Breast epithelium (tissue), 4 donors: Measurements from ENCODE around the gene POLG2. TPM values are rescaled to one million over a fixed set of nuclear protein-coding genes. Genes with fewer than 3 reads are reported as not detected.

Source experiments
- DNase-seq, 2 donors: peaks; one replicate each; pipeline ENCODE4 v3.0.0-alpha.2; 2019; ENCODE audit warnings: low spot score in 2 of 2
- H3K27ac ChIP-seq, 2 donors: fragments of 200-600 bp; sonication (generic) in 1 of 2; one replicate each; pipeline ENCODE4 v1.5.1; 2016 to 2019; ENCODE audit warnings: mild to moderate bottlenecking in 1 of 2
- H3K27me3 ChIP-seq, 2 donors: fragments of 200-600 bp; sonication (generic) in 1 of 2; one replicate each; pipeline versions ENCODE4 v1.5.1 to v1.6.0; 2017 to 2019; ENCODE audit warnings: control low read depth in 1 of 2, mild to moderate bottlenecking in 1 of 2
- H3K36me3 ChIP-seq: fragments of 200-600 bp; one replicate; pipeline ENCODE4 v1.5.1; 2019
- H3K4me1 ChIP-seq, 2 donors: fragments of 200-600 bp; sonication (generic); one replicate each; pipeline ENCODE4 v1.5.1; 2016 to 2019; ENCODE audit warnings: control low read depth in 1 of 2
- H3K4me3 ChIP-seq, 3 donors: fragments of 200-600 bp; sonication (generic); 1 replicate in 2 of 3; 2 replicates in 1 of 3; pipeline ENCODE4 v1.5.1; 2016 to 2019; ENCODE audit warnings: mild to moderate bottlenecking in 3 of 3, moderate library complexity in 2 of 3
- H3K9me3 ChIP-seq, 2 donors: fragments of 200-600 bp; sonication (generic) in 1 of 2; one replicate each; pipeline ENCODE4 v1.5.1; 2016 to 2019; ENCODE audit warnings: control low read depth in 1 of 2
- POLR2A ChIP-seq: fragments of 450-650 bp; IDR thresholded peaks from one replicate; pipeline ENCODE4 v1.6.1; 2016; ENCODE audit warnings: antibody characterized with exemption, mild to moderate bottlenecking, moderate library complexity
- POLR2AphosphoS5 ChIP-seq, 3 donors: sonication (generic); formaldehyde crosslinking; IDR thresholded peaks; one replicate each; pipeline ENCODE4 v1.6.1; 2017; ENCODE audit warnings: antibody characterized with exemption in 3 of 3
- intact Hi-C: fragments of 100-400 bp; cut with DNase I; formaldehyde crosslinking; loops from one replicate; pipeline ENCODE4 v1.15.1; 2023; ENCODE audit warnings: low total_unique reads
- total RNA-seq, 3 donors: library from RNA; depleted of rRNA; stranded (reverse); fragments of >200 nt; gene quantifications; one replicate each; pipeline ENCODE4 v1.1.0, GENCODE V29; 2016
- TF ChIP-seq, protein P1 (sequence below), 3 donors: fragments of 450-650 bp; IDR thresholded peaks; one replicate each; pipeline ENCODE4 v1.5.1; 2016 to 2017; ENCODE audit warnings: antibody characterized with exemption in 3 of 3, mild to moderate bottlenecking in 3 of 3, moderate library complexity in 3 of 3

POLG2 gene
- total RNA-seq, 3 donors from 2014 or later: 3.2 to 18.7 (median 12.8) TPM

DNA sequence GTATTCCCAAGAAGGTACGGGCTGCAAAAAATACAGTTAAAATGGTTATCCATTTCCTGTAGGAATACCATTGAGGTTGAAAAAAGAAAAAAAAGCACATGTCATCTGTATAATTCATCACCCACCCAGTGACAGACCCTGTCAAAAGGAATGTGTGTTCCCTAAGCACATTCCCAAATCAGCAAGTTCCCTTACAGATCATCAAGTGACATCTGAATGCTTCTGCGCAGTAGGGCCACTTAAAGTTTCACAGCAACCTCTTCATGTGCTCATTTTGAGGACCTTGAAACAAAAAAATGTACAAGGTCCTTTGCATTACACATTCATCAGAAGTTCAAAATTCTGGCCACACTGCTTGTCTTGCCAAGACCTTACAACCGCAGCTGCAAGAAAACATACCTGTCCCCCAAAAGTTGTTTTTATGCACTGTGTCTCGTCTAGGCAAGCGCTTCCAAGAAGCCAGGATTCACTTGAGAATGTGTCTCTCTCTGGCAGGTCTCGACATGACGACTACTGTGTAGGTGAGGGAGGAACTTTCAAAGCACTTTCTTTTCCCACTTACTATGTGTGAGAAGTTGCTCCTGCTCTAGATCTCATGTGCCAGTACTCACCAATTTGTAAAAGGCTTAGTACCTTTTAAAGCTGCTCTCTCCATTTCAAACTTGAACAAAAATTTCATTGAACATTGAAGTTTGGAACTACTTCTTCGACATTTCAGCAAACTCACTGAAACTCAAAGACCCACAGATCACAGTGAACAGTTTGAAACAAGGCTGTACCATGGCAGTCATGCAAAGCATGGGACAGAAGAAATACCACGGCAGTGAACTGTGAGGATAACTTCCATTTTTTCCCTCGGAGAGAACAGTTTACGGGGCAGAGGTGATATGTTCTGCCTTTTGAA lies 4.3 kb upstream of the POLG2 start:
- peak overlapping the region; percentile 69 to 100 for H3K27ac ChIP-seq
- peaks cover 0 to 10% of the 10 kb centered on the region in 2 donors for H3K4me1 ChIP-seq
- intact Hi-C loops: loop anchor here (10.0 kb wide), 1 partner anchor 176 kb away; no protein-coding TSS in a partner anchor

GRCh38 chr17:64500487-64500859 lies 3.6 kb upstream of the POLG2 start:
- no peak overlapping the region for H3K4me3 ChIP-seq
- H3K9me3 ChIP-seq: no peaks in the 10 kb centered on the region
- TF ChIP-seq, protein P1, sequence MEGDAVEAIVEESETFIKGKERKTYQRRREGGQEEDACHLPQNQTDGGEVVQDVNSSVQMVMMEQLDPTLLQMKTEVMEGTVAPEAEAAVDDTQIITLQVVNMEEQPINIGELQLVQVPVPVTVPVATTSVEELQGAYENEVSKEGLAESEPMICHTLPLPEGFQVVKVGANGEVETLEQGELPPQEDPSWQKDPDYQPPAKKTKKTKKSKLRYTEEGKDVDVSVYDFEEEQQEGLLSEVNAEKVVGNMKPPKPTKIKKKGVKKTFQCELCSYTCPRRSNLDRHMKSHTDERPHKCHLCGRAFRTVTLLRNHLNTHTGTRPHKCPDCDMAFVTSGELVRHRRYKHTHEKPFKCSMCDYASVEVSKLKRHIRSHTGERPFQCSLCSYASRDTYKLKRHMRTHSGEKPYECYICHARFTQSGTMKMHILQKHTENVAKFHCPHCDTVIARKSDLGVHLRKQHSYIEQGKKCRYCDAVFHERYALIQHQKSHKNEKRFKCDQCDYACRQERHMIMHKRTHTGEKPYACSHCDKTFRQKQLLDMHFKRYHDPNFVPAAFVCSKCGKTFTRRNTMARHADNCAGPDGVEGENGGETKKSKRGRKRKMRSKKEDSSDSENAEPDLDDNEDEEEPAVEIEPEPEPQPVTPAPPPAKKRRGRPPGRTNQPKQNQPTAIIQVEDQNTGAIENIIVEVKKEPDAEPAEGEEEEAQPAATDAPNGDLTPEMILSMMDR (IDR thresholded peaks at IDR 0.05): no peak
- TF ChIP-seq POLR2A: no peak
- TF ChIP-seq POLR2AphosphoS5 (IDR thresholded peaks at IDR 0.05): no peak
- peaks cover 25% of the 10 kb centered on the region for H3K36me3 ChIP-seq
- DNase-seq: no peak
- no peak overlapping the region for H3K27ac ChIP-seq
- H3K4me1 ChIP-seq: peaks cover 0 to 15% of the 10 kb centered on the region in 2 donors
- H3K27me3 ChIP-seq: no peaks in the 10 kb centered on the region
- intact Hi-C loops: loop anchor here (10.0 kb wide), 1 partner anchor 176 kb away; no protein-coding TSS in a partner anchor

More for the DNA sequence above, 4.3 kb upstream of the POLG2 start:
- TF ChIP-seq POLR2AphosphoS5 (IDR thresholded peaks at IDR 0.05): peak in 1 of 3 donors; percentile 13
- no peak for TF ChIP-seq POLR2A
- Histone ChIP-seq H3K9me3 (no peaks in the 10 kb centered on the region), H3K27me3 (no peaks in the 10 kb centered on the region), H3K36me3 (peaks cover 25% of the 10 kb centered on the region), H3K4me3 (no peak overlapping the region)
- DNase-seq: no peak

DNA sequence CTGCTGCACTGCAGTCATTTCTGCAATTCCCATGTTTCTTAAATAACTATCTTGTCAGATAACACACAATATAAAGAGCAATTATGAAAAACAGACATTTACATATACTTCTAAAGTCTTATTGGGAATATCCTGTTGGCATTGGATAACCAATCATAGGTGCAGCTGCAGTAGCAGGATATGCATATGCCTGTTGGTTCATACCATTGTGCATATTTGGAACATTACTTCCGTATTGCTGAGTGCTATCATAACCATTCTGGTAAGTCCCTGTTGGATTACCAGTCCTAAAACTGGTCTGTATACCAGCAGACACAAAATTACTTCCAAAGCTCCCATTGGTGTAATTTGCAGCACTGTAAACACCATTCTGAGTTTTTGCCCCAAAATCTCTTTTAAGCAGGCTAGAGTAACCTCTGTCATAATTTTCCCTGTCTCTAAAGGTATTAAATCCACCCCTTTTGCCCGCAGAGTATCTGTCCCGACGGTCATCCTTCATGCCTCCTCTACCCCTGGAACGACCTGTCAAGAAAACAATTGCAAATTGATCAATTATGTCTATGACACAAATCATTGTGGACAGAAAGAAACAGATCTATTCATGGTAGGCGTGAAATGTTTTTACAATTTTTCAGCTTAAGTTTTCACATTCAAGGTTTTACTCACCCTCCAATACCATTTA lies 3.1 kb upstream of the POLG2 start:
- Histone ChIP-seq H3K27ac (no peak overlapping the region), H3K36me3 (peaks cover 25% of the 10 kb centered on the region), H3K4me1 (peaks cover 0 to 15% of the 10 kb centered on the region in 2 donors), H3K9me3 (no peaks in the 10 kb centered on the region), H3K27me3 (no peaks in the 10 kb centered on the region), H3K4me3 (no peak overlapping the region)
- intact Hi-C loops: loop anchor here (10.0 kb wide), 1 partner anchor 175 kb away; no protein-coding TSS in a partner anchor
- TF ChIP-seq POLR2A: no peak
- TF ChIP-seq POLR2AphosphoS5 (IDR thresholded peaks at IDR 0.05): no peak
- TF ChIP-seq, protein P1 (IDR thresholded peaks at IDR 0.05): no peak
- DNase-seq: no peak

GRCh38 chr17:64498308-64499203 lies 1.7 kb upstream of the POLG2 start:
- Histone ChIP-seq H3K4me3 (no peak overlapping the region), H3K27me3 (no peaks in the 10 kb centered on the region), H3K9me3 (no peaks in the 10 kb centered on the region), H3K27ac (peak overlapping the region in 1 of 2 donors; percentile 84), H3K36me3 (peaks cover 23% of the 10 kb centered on the region), H3K4me1 (peaks cover 0 to 12% of the 10 kb centered on the region in 2 donors)
- DNase-seq: no peak
- intact Hi-C loops: no loop called here
- TF ChIP-seq POLR2AphosphoS5 (IDR thresholded peaks at IDR 0.05): no peak
- TF ChIP-seq, protein P1 (IDR thresholded peaks at IDR 0.05): no peak
- TF ChIP-seq POLR2A: no peak

DNA sequence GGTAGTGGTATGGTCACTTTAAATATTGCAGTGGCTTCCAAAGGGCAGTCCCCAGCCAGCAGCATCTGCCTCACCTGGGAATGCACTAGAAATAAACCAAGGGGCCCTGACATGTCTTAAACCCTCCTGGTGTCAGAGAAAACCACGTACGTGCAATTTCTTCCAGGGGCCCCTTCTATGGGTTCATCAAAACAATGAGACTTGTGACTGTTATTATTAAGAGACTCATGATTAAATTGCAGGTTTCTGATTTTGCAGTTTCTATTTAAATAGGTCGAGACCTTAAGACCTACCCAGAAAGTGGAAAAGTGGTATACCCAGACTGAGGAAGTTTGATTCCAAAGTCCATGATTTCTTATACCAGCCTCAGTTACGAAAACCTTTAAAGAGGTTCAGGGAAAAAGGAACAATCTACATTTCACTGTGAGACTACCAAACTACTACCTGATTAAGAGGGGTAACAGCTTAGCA lies 746 bp upstream of the POLG2 start:
- Histone ChIP-seq H3K27ac (peak overlapping the region; percentile 84 to 87), H3K4me1 (peaks cover 0 to 5% of the 10 kb centered on the region in 2 donors), H3K27me3 (no peaks in the 10 kb centered on the region), H3K36me3 (peaks cover 14% of the 10 kb centered on the region), H3K9me3 (no peaks in the 10 kb centered on the region), H3K4me3 (peak overlapping the region; percentile 62 to 82 (median 72))
- TF ChIP-seq POLR2AphosphoS5 (IDR thresholded peaks at IDR 0.05): no peak
- TF ChIP-seq, protein P1 (IDR thresholded peaks at IDR 0.05): peak in 1 of 3 donors; percentile 4
- DNase-seq: no peak
- intact Hi-C loops: no loop called here
